HEK293T (cell line): Measurements from ENCODE around the gene DMRTC2.

Source experiments
- BHLHE40 ChIP-seq: fragments of 450-650 bp; IDR thresholded peaks from 2 replicates; pipeline ENCODE4 v1.6.1; 2016; ENCODE audit warnings: mild to moderate bottlenecking, moderate library complexity, borderline replicate concordance
- CTBP1 ChIP-seq: fragments of 450-650 bp; IDR thresholded peaks from 2 replicates; pipeline ENCODE4 v1.6.1; 2016; ENCODE audit warnings: borderline replicate concordance
- ELF4 ChIP-seq: fragments of 450-650 bp; IDR thresholded peaks from 2 replicates; pipeline ENCODE4 v1.6.1; 2017; ENCODE audit warnings: antibody characterized with exemption
- LEF1 ChIP-seq: fragments of 450-650 bp; IDR thresholded peaks from 2 replicates; pipeline ENCODE4 v1.6.1; 2017; ENCODE audit warnings: mild to moderate bottlenecking, borderline replicate concordance
- SUZ12 ChIP-seq: fragments of 450-650 bp; IDR thresholded peaks from 2 replicates; pipeline ENCODE4 v1.6.1; 2016; ENCODE audit warnings: mild to moderate bottlenecking

DNA sequence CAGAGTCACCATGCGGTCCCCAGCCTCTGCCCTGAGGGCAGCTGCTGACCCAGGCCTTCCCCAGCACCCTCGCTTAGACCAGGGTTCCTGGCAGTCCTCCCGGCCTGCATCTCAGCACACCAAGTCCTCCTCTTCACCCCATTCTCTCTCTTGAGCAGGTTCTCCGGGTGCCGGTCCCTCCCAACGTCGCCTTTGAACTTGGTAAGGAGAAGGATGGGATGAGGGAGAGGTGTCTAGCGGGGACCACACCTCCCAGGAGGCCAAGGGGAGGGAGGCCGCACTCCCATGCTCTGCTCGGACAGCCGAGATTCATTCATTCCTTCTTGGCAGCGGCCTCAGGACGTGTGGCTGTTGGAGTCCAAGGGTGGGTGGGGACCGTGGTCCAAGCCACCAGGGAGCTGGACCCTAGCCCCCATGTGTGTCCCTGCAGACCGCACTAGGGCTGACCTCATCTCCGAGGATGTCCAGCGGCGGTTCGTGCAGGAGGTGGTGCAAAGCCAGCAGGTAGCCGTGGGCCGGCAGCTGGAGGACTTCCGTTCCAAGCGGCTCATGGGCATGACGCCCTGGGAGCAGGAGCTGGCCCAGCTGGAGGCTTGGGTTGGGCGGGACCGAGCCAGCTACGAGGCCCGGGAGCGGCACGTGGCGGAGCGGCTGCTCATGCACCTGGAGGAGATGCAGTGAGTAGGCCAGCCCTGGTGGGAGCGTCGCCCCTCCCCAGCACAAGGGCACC is 47.5 kb downstream of the DMRTC2 start:
- no peak for TF ChIP-seq BHLHE40
- no peak for TF ChIP-seq CTBP1
- no peak for TF ChIP-seq SUZ12
- no peak for TF ChIP-seq ELF4
- no peak for TF ChIP-seq LEF1
